ENCODE results near the gene RNF128. TPM values are rescaled to one million over a fixed set of nuclear protein-coding genes. Genes with fewer than 3 reads are reported as not detected.
"Not testable (repeated sequence)": the region's sequence is repeated elsewhere in the genome, so short reads cannot be mapped to it uniquely, and the experiment has no call there.

The RNF128 gene
- total RNA-seq, 1 donor from 2014 or later: 0.58 TPM

GRCh38 chrX:106748377-106748776, 21.9 kb downstream of the RNF128 start:
- H3K36me3 Mint-ChIP-seq: no peaks in the 10 kb centered on the region
- H3K4me1 Mint-ChIP-seq: no peaks in the 10 kb centered on the region
- no peak for DNase-seq (ENCODE audit: low spot score in 2 of 2, unreplicated experiment in 2 of 2)
- no peaks in the 10 kb centered on the region for H3K27me3 Mint-ChIP-seq (ENCODE audit: low read depth)
- H3K27ac Mint-ChIP-seq: no peak overlapping the region
- TF ChIP-seq, protein P1, sequence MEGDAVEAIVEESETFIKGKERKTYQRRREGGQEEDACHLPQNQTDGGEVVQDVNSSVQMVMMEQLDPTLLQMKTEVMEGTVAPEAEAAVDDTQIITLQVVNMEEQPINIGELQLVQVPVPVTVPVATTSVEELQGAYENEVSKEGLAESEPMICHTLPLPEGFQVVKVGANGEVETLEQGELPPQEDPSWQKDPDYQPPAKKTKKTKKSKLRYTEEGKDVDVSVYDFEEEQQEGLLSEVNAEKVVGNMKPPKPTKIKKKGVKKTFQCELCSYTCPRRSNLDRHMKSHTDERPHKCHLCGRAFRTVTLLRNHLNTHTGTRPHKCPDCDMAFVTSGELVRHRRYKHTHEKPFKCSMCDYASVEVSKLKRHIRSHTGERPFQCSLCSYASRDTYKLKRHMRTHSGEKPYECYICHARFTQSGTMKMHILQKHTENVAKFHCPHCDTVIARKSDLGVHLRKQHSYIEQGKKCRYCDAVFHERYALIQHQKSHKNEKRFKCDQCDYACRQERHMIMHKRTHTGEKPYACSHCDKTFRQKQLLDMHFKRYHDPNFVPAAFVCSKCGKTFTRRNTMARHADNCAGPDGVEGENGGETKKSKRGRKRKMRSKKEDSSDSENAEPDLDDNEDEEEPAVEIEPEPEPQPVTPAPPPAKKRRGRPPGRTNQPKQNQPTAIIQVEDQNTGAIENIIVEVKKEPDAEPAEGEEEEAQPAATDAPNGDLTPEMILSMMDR (IDR thresholded peaks at IDR 0.05; ENCODE audit: unreplicated experiment): no peak
- peaks cover 29% of the 10 kb centered on the region for H3K9me3 Mint-ChIP-seq
- no peak overlapping the region for H3K4me3 Mint-ChIP-seq

DNA sequence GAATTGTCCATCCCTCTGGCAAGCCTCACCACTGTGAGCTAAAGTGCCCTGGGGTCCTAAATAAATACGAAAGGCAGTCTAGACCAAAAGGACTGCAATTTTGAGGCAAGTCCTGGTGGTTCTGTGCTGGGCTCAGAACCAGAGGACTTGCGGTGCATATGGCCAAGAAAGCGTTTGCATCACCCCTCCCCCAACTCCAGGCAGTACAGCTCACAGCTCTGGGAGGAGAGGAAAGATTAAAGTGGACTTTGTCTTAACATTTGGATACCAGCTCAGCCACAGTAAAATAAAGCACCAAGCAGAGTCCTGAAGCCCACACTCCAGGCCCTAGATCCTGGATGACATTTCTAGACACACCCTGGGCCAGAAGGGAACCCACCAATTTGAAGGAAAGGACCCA, 24.9 kb downstream of the RNF128 start:
- DNase-seq (ENCODE audit: low spot score in 2 of 2, unreplicated experiment in 2 of 2): no peak
- Mint-ChIP-seq H3K4me1 (no peaks in the 10 kb centered on the region), H3K4me3 (no peak overlapping the region), H3K27me3 (ENCODE audit: low read depth) (no peaks in the 10 kb centered on the region), H3K36me3 (no peaks in the 10 kb centered on the region), H3K27ac (no peak overlapping the region), H3K9me3 (peaks cover 38% of the 10 kb centered on the region)
- TF ChIP-seq, protein P1 (IDR thresholded peaks at IDR 0.05; ENCODE audit: unreplicated experiment): no peak

- DNase-seq (ENCODE audit: low spot score in 2 of 2, unreplicated experiment in 2 of 2): no peak
- Mint-ChIP-seq H3K4me1 (no peaks in the 10 kb centered on the region), H3K9me3 (peaks cover 38% of the 10 kb centered on the region), H3K4me3 (no peak overlapping the region), H3K27ac (no peak overlapping the region), H3K27me3 (ENCODE audit: low read depth) (no peaks in the 10 kb centered on the region), H3K36me3 (no peaks in the 10 kb centered on the region)
- TF ChIP-seq, protein P1 (IDR thresholded peaks at IDR 0.05; ENCODE audit: unreplicated experiment): no peak
Measured at GRCh38 chrX:106752101-106752678, 25.7 kb downstream of the RNF128 start.

- not testable (repeated sequence) for H3K27me3 Mint-ChIP-seq (ENCODE audit: low read depth); H3K4me1 Mint-ChIP-seq; H3K36me3 Mint-ChIP-seq; DNase-seq (ENCODE audit: low spot score in 2 of 2, unreplicated experiment in 2 of 2); H3K27ac Mint-ChIP-seq; H3K4me3 Mint-ChIP-seq
- H3K9me3 Mint-ChIP-seq: peaks cover 40% of the 10 kb centered on the region
Measured at GRCh38 chrX:106769288-106769687, 42.8 kb downstream of the RNF128 start.

DNA sequence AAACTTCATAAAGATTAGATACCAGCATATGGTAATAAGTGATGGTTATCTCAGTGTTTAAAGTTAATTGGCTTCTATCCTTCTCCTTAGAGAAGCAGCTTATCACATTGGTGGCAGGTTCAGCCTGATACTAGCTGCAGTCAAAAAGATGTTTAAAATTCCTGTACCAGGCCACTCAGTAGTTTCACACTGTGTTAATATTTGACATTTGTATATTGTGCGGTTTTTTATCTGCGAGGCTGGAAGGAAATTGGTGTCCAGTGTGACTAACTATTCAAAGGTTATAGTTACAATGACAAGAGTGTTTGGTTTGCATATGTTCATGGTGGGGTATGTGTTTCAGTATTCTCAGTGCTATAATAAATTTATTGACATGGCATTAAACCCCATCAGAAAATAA, 48.5 kb downstream of the RNF128 start:
- no peak for DNase-seq (ENCODE audit: low spot score in 2 of 2, unreplicated experiment in 2 of 2)

DNA sequence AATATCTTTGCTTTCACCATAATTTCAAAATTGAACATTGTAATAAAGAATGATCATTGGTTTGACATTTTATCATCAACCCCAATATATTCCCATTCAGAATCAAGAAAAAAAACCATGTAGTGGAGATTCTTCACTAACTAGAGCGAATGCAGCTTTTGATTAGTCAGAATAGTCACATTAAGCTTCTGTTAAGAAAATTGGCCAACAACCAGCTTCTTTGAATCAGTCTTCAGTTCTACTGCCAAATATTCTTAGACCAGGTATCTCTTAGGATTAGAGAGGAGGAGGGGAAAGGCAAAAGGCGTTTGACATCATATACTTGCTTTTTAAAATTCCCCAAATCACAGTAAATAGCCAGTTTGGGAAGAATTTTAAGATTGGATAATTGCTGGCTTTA, 53.8 kb downstream of the RNF128 start:
- Mint-ChIP-seq H3K9me3 (peaks cover 6% of the 10 kb centered on the region), H3K4me3 (no peak overlapping the region), H3K4me1 (peaks cover 4% of the 10 kb centered on the region), H3K27ac (no peak overlapping the region), H3K27me3 (ENCODE audit: low read depth) (peaks cover 19% of the 10 kb centered on the region), H3K36me3 (no peaks in the 10 kb centered on the region)
- DNase-seq (ENCODE audit: low spot score in 2 of 2, unreplicated experiment in 2 of 2): no peak
- TF ChIP-seq, protein P1 (IDR thresholded peaks at IDR 0.05; ENCODE audit: unreplicated experiment): no peak

More for the DNA sequence above, 48.5 kb downstream of the RNF128 start:
- no peaks in the 10 kb centered on the region for H3K36me3 Mint-ChIP-seq
- no peak overlapping the region for H3K4me3 Mint-ChIP-seq
- TF ChIP-seq, protein P1 (IDR thresholded peaks at IDR 0.05; ENCODE audit: unreplicated experiment): no peak
- H3K27ac Mint-ChIP-seq: no peak overlapping the region
- peaks cover 29% of the 10 kb centered on the region for H3K9me3 Mint-ChIP-seq
- peaks cover 8% of the 10 kb centered on the region for H3K4me1 Mint-ChIP-seq
- H3K27me3 Mint-ChIP-seq (ENCODE audit: low read depth): no peaks in the 10 kb centered on the region
